Fibroblast of skin of left biceps (primary cell): ENCODE data around the gene ALG13.
"Not testable (repeated sequence)": the region's sequence is repeated elsewhere in the genome, so short reads cannot be mapped to it uniquely, and the experiment has no call there.

Source experiments
- DNase-seq, 2 experiments: peaks; one replicate each; pipeline ENCODE4 v3.0.0-alpha.2; 2013; ENCODE audit warnings: low read depth in 2 of 2

ALG13 gene

DNA sequence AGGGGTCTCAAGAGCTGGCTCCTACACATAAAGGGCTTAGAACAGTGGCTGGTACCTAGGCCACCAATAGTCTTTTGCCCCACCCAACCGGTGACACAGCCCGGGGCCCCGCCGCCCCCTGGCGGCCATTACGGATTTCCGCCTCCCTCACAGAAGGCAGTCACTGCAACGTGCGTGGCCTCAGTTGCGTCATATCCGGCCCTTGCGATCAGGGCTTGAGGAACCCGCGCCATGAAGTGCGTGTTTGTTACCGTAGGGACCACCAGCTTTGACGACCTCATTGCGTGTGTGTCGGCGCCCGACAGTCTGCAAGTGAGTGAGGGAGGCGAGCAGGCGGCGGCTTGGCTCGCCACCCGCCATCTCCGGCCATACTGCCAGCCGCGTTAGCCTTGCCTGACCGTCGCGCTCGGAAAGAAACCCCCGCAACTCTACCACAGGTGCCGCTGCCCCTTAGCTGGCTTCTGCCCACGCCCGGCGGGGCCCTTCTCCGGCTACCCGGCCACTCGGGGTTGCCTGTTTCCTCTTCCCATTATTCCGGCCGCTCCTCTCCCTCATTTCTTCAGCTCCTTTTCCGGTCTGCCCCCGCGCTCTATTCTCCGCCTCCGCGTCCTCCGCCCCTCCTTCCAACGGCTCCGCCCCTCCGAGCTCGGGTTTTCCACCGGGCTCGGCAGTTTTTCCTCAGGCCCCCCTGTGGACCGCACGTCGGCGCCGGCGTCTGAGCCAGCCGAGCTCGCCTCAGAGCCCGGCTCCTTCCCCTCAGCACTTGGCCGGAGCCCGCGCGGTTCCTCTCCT lies at the start of gene ALG13:
Gene ALG13 (plus strand): TSS at position 183 of the 792 bp plus-strand sequence. CDS start 49 bp downstream, at position 232.
- peak; percentile 74 to 75 for DNase-seq

DNA sequence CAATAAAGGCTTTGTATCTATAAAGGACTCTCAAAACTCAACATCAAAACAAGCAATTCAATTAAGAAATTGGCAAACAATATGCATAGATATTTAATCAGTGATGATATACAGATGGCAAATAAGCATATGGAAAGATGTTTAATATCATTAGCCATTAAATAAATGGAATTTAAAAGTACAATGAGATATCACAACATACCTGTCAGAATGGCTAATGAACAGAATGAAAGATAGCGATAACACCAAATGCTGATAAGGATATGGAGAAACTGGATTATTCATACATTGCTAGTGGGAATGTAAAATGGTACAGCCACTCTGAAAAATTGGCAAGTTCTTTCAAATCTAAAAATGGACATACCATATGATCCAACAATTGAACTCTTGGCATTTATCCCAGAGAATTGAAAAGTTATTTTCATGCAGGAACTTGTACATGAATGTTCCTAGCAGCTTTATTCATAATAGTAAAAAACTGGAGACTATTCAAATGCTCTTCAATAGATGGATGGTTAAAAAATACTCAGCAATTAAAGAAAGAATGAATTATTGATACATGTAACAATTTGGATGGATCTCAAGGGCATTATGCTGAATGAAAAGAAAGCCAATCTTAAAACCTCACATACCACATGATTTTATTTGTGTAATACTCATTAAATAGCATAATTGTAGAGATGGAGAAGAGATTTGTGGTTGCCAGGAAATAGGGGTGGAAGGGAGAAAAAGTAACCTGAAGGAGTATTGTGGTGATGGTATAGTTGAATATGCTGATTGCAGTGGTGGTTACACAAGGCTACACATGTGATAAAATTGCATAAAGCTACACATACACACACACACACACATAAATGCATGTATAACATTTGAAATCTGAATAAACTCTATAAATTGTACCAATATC lies 45.9 kb upstream of the ALG13 start:
- DNase-seq = no peak

DNA sequence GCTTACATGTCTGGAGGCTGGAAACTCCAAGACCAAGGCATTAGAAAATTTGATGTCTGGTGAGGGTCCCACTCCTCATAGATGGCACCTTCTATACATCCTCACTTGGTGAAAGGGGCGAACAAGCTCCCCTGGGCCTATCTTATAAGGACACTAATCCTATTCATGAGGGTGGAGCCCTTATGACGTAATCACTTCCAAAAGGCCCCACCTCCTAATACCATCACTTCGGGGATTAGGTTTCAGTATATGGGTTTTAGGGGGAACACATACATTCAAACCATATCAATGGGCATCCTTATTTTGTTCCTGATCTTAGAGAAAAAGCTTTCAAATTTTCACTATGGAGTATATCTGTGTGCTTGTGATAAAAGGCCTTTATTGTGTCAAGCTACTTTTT lies 39.0 kb upstream of the ALG13 start:
- no peak for DNase-seq

DNA sequence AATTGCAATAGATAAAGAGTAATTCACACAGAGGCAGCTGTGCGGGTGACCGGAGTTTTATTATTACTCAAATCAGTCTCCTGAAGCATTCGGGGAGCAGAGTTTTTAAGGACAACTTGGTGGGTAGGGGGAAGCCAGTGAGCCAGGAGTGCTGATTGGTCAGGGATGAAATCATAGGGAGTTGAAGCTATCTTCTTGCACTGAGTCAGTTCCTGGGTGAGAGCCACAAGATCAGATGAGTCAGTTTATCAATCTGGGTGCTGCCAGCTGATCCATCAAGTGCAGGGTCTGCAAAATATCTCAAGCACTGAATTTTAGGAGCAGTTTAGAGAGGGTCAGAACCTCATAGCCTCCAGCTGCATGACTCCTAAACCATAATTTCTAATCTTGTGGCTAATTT lies 35.8 kb upstream of the ALG13 start:
- not testable (repeated sequence) for DNase-seq

DNA sequence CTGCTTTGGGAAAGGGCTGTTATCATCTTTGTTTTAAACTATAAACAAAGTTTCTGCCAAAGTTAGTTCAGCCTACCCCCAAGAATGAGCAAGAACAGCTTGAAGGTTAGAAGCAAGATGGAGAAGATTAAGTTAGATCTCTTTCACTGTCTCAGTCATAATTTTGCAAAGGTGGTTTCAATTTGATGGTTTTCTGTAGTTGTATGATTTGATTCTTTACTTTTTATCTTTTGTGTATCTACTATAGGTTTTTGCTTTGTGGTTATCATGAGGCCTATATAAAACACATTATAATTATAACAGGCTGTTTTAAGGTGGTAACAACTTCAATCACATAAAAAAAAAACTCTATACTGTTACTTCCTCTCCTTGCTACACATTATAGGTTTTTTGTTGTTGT lies 35.4 kb upstream of the ALG13 start:
- DNase-seq = no peak

DNA sequence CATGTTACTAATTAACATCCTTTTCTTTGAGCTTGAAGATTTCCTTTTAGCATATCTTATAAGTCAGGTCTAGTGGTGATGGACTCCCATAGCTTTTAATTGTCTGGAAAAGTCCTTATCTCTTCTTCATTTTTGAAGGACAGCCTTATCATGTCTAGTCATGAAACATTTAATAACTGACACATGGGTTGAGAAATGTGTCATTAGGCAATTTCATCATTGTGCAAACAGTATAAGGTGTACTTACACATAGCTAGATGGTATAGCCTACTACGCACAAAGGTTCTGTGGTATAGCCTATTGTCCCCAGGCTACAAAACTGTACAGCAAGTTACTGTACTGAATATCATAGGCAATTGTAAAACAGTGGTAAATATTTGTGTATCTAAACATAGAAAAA lies 34.5 kb upstream of the ALG13 start:
- no peak for DNase-seq

DNA sequence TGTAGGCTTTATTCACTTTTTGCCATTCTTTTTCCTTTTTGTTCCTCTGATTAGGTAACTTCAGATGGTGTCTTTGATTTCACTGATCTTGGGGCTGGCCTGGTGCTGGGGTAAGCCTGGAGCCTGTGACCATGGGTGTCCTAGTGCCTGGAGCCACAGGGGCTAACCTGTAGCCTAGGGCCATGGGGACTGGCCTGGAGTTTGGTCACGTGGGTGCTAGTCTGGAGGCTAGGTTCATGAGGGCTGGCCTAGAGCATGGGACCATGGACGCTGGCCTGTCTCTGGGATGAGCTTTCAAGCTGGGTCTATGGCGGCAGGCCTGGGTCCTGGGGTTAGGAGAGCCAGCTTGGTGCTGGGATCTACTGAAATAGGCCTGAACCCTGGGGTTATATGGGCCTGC lies 32.2 kb upstream of the ALG13 start:
- DNase-seq = no peak

DNA sequence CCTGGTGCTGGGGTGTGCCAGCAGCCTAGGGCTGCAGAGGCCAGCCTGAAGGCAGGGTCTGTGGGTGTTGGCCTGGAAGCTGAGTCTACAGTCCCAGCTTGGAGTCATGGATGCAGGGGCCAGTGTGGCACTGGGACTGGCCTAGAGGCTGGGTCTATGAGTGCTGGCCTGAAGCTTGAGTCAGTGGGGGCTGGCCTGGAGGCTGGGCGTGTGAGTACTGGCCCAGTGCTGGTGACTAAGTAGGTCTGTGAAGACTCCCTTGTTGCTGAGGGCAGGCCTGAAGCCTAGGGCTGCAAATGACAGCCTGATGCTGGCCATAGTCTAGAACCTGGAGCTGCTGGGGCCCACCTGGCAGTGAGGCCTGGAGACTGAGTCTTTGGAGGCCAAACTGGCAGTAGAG lies 31.3 kb upstream of the ALG13 start:
- DNase-seq = no peak

DNA sequence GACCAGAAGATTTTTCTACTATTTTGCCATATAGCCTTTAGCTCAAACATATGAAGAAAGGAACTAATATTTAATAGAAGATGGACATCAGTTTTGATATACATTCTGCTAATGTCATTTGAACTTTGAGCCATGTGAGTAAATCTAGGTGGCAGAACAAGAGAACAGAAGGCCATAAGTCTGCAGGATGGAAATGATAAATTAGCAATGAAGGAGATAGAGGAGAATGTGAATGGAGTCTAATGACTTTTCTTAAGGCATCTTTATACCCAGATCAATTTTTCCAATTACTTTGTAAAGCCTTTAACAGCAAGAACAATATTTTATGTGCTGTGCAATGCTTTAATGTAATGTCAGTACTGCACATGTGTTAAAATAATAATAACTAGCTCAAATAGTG lies 30.1 kb upstream of the ALG13 start:
- DNase-seq = no peak

DNA sequence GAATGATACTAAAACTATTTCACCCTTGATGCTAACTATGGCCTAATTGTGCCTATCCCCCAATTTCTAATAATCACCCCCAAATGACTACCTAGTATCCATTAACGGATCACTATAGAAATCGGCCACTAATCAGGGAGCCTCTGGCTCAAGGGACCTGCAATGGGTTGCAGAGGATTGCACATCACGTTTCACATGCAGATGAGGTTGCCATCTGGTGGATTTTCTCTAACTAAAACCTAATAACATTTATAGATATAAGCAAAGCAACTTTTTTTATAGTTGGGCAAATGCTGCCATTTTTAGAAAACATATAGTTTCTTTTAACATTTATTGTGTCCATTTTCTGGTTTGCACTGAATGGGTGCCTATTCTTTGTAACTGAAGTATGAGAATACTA lies 28.3 kb upstream of the ALG13 start:
- DNase-seq = no peak

DNA sequence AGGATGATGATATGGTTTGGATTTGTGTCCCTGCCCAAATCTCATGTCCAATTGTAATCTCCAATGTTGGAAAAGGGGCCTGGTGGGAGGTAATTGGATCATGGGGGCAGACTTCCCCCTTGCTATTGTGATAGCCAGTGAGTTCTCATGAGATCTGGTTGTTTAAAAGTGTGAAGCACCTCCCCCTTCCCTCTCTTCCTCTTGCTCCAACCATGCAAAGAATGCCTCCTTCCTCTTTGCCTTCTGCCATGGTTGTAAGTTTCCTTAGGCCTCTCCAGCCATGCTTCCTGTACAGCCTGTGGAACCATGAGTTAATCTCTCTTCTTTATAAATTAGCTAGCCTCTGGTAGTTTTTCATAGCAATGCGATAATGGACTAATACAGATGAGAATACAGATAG lies 19.7 kb upstream of the ALG13 start:
- no peak for DNase-seq

DNA sequence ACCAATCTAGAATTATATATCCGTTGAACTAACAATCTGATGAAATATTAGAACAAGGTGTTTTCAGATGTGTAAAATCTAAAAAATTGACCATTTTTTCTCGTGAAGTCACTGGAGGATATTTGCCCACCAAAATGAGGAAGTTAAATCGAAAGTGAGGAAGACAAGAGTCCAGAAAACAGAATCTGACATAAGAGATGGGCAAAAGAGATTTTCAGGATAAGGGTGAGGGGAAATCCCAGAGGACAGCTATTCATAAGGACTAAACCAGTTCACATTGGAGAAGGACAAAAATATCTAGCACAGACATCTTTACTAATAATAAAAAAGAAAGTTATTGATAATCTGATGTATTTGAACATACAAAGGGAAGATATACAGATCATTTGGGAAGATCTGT lies 18.7 kb upstream of the ALG13 start:
- DNase-seq = no peak

DNA sequence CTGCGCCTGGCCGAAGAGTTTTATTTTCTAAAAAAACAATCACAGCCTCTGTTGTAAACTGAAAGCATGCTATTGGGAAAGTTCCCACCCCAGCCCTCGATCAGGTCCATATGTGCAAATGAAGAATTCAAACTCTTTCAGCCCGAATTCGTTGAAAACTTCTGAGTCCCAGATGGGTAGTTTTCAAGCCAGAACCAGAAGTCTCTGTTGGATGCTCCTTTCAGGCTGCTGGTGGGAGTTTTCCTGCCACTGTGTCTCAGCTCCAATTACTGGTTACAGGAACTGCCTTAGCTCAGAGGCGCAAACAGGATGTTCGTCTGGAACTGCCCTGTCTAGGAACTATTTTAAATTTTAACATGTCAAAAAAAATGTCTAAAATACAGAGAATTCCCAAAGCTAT lies 9.3 kb upstream of the ALG13 start:
- peak in 1 of 2 experiments; percentile 2 for DNase-seq

DNA sequence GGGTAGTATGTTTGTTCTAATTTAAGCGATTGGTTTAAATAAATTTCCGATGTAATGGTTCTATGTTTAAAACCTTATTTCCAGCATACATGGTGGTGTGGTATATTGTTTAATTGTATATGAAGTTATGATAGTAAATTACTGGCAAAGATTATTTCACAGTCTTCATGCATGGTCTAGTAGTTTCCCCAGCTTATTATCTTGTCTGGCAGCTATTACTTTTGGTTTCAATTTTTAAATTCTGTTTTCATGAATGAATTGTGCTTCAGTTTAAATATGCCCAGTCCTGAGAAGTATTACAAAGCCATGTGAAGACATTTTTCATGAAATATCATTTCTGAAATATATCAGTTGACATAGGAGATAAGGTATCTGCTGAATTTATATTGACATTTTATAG lies 6.3 kb downstream of the ALG13 start:
- no peak for DNase-seq

DNA sequence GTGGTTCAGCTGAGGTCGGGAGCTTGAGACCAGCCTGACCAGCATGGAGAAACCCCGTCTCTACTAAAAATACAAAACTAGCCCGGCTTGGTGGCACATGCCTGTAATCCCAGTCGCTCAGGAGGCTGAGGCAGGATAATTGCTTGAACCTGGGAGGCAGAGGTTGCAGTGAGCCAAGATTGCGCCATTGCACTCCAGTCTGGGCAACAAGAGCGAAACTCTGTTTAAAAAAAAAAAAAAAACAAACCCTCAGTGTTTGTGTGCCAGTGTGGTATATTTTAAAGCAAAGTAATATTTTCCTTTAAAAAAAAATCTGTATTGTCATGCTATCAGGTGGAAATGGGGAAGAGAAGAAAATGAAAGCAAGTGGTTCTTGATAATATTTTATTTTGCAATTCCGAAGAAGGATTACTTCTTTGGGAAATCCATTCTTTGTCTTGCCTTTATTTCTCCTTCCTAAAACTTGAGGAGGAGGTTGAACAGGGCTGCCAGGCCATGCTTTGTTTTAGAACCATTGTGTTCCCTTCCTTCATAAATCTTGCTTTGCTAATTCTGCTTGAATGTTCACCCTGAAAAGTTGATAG lies 14.4 kb downstream of the ALG13 start:
- no peak for DNase-seq

DNA sequence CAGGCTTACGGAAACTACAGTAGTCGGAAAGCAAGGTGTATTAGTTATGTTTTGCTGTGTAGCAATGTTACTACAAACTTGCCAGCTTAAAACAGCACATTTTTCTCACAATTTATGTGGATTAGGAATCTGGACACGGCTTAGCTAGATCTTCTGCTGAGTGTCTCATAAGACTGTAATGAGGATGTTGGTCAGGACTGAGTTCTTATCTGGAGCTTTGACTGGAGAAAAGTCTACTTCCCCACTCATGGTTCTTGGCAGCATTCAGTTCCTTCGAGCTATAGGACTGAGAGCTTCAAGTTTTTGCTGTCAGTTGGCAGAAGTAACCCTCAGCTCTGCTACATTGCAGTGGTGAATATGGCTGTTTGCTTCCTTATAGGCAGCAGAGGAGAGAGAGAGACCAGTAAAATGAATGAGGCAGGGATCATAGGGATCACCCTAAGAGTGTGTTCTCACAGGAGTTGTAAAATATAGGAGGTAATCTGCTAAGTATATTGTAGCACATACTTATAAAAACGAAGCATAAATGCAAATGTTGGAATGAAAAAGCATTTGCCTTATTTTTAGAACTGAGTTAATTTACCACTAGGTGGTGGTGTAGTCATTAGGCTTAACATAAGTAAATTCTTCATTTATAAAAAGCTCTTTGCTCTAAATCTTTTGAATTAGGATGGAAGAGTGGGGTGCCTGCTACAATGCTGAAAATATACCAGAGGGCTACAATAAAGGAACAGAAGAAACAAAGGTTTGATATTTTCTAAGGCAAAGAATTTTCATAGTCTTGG lies 38.6 kb downstream of the ALG13 start:
- DNase-seq = no peak

DNA sequence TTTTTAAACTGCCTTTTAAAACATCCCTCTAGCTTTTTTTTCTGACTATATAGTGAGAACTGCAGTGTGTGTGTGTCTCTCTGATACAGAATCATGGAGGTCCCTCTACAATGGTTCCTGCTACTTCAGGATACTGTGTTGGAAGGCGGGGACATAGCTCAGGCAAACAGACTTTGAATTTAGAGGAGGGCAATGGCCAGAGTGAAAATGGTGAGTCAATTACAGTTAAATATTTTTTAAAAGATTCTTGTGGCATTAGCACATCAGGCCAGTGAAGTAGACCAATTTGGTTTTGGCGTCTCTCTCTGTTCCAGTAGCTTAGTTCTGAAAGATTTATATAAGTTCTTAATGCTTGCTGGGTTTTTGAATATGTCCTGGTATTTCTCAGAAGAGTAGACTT lies 47.1 kb downstream of the ALG13 start:
- no peak for DNase-seq

DNA sequence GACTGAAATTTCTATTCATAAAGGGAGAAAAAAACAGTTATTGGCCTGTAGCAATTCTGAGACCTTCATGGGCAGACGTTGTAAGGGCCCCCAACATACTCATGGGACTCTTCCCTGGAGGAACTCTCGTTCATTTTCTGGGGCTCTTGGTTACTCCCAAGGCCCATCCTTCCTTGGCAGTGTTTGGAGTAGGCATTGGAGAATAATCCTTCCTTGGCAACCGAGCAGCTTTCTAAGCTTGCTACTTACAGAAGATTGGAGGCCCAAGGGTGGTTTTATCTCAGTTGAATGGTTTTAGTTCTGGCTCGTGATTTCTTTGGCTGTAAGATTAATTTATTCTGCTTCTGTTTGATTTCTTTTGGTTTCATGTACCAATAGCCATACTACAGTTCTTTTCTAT lies 50.4 kb downstream of the ALG13 start:
- no peak for DNase-seq

DNA sequence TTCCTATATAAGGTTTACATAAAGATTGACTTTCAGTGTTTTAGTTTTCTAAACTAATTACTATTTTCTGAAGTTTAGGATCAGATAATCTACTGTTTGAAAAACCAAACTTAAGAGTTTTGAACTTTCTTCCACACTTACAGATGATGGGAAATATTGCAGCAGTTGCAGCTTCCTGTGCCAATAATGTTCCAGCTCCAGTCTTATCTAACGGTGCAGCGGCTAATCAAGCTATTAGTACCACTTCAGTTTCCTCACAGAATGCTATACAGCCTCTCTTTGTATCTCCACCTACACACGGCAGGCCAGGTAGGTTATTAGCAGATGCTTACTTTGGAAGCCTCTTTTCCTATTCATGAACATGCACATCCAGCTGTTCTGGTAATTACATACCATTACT lies 55.6 kb downstream of the ALG13 start:
- no peak for DNase-seq

DNA sequence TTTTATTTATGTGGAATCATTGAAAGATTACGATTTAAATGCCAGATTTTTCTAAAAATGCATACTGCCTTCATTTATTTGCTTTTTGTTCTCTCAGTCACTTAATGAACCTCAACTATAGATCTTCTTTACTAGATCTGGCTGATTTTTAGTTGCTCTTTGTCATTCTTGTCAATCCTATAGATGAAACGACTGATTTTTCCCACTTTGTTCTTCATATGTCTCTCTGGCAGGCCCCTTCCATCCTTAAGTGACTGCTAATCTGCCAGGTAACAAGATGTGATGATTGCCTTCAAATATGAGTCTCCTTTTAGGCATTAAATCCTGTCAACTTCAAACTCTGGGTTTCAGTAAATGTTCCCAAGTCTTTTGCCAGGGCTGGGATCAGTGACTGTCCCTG lies 61.0 kb downstream of the ALG13 start:
- DNase-seq = no peak

DNA sequence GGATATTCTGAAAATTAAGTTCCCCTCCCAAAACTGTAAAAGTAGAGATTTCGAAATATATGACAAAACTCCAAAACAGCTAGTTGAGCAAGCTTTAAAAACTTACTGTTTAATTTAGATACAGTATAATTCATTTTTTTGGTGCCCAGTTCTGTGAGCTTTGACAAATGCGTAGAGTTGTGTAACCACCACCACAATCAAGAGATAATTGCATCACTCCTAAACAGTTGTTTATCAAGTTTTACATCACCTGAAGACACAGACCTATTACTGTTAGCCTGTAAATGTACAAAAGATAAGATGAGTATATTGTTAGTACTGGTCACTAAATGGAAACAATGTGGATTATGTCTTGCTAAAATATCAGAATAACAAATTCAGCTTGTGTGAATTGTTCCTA lies 62.3 kb downstream of the ALG13 start:
- no peak for DNase-seq

DNA sequence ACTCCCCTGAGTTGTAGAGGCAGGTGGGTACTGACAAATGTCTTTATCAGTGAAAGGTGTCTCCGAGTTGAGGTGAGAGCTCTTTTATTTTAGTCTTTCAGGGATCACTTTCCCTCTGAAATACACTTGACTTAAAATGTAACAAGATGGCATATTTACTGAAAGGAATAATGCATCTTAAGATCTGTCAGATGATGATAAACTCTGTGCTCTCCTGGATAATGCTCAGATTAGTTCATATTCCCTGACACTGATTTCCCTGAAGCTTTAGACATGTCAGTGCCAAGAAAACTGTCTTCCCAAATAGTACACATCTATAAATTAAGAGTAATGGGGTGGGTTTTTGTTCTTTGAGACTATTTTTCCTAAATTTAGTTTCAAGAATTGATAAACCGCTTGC lies 75.5 kb downstream of the ALG13 start:
- DNase-seq = no peak
